GM19240 (cell line): ENCODE data around the gene GANAB.
"Not testable (repeated sequence)": the region's sequence is repeated elsewhere in the genome, so short reads cannot be mapped to it uniquely, and the experiment has no call there.

Source experiments
- DNase-seq: peaks from one replicate; pipeline ENCODE4 v3.0.0; 2011; ENCODE audit warnings: low spot score; ENCODE audit not compliant: insufficient read length

GANAB gene

GRCh38 chr11:62667460-62667859 is 21.0 kb upstream of the GANAB start:
- DNase-seq: no peak

- no peak for DNase-seq
These were observed 20.0 kb upstream of the GANAB start for GRCh38 chr11:62666259-62666926.

- DNase-seq: no peak
These were observed 19.3 kb upstream of the GANAB start for GRCh38 chr11:62665599-62666258.

- DNase-seq: peak; percentile 88
These were observed 18.7 kb upstream of the GANAB start, which contains the start of the genes C11orf98 and CSKMT for GRCh38 chr11:62665075-62665598. TSS of gene C11orf98 (minus strand) at chr11:62665210. CDS start at chr11:62665169, 41 bp downstream. TSS of gene CSKMT (plus strand) at chr11:62665312. CDS start at chr11:62665880, 568 bp downstream.

GRCh38 chr11:62664405-62665074 is 18.1 kb upstream of the GANAB start:
- peak; percentile 33 for DNase-seq

GRCh38 chr11:62656796-62657429 is 10.5 kb upstream of the GANAB start:
- no peak for DNase-seq

- no peak for DNase-seq
These were observed 7.9 kb upstream of the GANAB start for GRCh38 chr11:62654297-62654696.

GRCh38 chr11:62652161-62653006 is 6.0 kb upstream of the GANAB start:
- no peak for DNase-seq

- not testable (repeated sequence) for DNase-seq
These were observed 3.9 kb upstream of the GANAB start for GRCh38 chr11:62650283-62650682.

- no peak for DNase-seq
These were observed 3.1 kb upstream of the GANAB start for GRCh38 chr11:62649486-62649885.

- DNase-seq: no peak
These were observed 2.6 kb upstream of the GANAB start for GRCh38 chr11:62648967-62649364.

GRCh38 chr11:62648185-62648966 is 2.0 kb upstream of the GANAB start:
- no peak for DNase-seq

- no peak for DNase-seq
These were observed 1.2 kb upstream of the GANAB start for GRCh38 chr11:62647609-62648005.

GRCh38 chr11:62646825-62647608 is 604 bp upstream of the GANAB start:
- DNase-seq: no peak

GRCh38 chr11:62645671-62645945 is 805 bp downstream of the GANAB start:
- DNase-seq: no peak

- DNase-seq: no peak
These were observed 2.2 kb downstream of the GANAB start for GRCh38 chr11:62644220-62644619.

- no peak for DNase-seq
These were observed 13.9 kb downstream of the GANAB start for GRCh38 chr11:62632492-62632891.

GRCh38 chr11:62627713-62628112 is 18.7 kb downstream of the GANAB start:
- no peak for DNase-seq

GRCh38 chr11:62622476-62623089 is 23.8 kb downstream of the GANAB start:
- no peak for DNase-seq
